GM12801 (cell line): ENCODE results near the gene PLEKHO2.

Experiments used
- CTCF ChIP-seq: IDR thresholded peaks from one replicate; pipeline ENCODE4 v1.5.1; 2011; ENCODE audit warnings: control low read depth; ENCODE audit not compliant: insufficient read length; ENCODE audit errors: extremely low read depth

The PLEKHO2 gene

GRCh38 chr15:64841344-64842095, at the start of gene PLEKHO2:
PLEKHO2 (plus strand) TSS chr15:64841915; CDS start chr15:64842017, 102 bp downstream.
- no peak for TF ChIP-seq CTCF

- no peak for TF ChIP-seq CTCF
These were observed 49.4 kb upstream of the PLEKHO2 start for GRCh38 chr15:64792282-64792681.

- TF ChIP-seq CTCF, result no peak
These were observed 41.2 kb upstream of the PLEKHO2 start for GRCh38 chr15:64800476-64800875.

- TF ChIP-seq CTCF, result no peak
These were observed 38.2 kb upstream of the PLEKHO2 start for GRCh38 chr15:64803526-64803925.

- TF ChIP-seq CTCF, result no peak
These were observed 37.1 kb upstream of the PLEKHO2 start for GRCh38 chr15:64804619-64805018.

- no peak for TF ChIP-seq CTCF
These were observed 35.2 kb upstream of the PLEKHO2 start for GRCh38 chr15:64806509-64806908.

GRCh38 chr15:64807051-64807749, 34.5 kb upstream of the PLEKHO2 start:
- TF ChIP-seq CTCF, result no peak
